NCI-H1436 (cell line): ENCODE measurements around the gene PALD1.

Experiments
- DNase-seq: peaks from one replicate; lab custom pipeline; 2025; lab: John Stamatoyannopoulos, UW

PALD1 gene

DNA sequence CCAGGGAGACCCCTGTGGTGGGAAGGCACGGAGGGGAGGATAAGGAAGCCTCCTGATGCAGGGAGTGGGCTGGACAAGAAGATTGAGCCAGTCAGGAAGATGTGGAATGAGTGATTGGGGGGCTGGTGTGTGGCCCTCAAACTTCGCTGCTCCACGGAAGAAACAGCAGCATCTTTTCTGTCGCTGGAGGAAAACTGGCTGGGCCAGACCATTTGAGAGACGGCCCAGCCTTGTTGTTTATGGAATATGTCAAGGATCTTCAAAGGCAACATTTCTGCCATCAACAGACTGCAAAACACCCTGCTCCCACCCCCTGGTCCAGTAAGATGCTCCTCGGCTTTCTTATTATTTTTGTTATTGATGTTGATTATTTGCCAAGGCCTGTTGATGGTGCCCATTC, 29.4 kb downstream of the PALD1 start:
- no peak for DNase-seq

DNA sequence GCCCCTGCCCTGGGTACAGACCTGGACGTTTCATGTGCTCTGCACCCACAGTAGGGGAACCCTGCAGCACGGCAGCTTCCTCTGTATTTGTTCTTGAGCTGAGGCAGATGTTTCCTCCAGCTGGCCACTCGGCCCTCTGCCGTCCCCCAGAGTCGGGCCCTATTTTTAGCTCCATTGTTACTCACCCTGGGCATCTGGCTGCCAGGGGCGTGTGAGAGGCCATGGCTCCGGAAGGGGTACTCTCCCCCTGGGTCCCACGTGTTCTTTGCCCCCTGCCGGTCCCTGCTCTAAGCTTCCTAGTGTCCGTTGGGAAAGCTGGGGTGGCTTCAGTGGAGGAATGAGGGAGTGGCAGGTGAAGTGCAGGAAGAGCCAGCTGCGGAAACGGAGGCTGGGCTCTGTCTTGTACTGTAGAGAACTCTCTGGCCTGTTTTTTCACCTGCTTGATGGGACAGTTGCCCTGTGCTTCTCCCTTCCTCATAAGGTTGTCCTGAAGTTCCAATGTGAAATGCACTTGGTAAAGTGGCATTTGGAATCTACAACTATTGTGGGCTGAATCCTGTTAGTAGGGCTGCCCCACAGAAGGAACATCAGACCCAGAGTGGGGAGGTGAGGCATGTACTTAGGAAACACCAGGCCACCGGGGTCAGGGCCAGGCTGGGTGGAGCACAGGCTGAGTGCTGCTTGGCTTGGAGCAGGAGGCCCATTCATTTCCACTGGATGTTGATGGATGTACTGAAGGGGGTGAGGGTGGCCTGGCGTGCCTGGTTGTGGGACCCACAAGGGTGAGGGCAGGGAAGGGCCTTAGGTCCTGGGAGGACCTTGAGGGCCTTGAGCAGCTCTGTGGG, 30.6 kb downstream of the PALD1 start:
- no peak for DNase-seq

DNA sequence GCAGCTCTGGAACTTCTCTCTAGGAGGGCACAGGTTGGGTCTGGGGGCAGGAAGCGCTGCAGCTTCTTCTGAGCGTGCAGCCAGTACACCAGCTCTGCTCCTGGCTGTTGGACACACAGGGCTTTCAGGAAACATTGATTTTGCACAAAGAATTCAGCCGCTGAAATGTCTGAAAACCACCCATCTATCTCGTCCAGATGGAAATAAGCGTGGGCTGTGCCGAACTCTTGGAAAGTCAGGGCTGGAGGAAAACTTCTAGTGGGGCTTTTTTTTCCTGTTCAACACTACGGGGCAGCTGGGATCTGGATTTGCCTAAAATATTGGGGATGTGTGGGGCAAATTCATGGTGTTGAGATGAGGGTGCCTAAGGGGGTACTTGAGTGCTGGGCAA, 31.2 kb downstream of the PALD1 start:
- DNase-seq, result no peak

DNA sequence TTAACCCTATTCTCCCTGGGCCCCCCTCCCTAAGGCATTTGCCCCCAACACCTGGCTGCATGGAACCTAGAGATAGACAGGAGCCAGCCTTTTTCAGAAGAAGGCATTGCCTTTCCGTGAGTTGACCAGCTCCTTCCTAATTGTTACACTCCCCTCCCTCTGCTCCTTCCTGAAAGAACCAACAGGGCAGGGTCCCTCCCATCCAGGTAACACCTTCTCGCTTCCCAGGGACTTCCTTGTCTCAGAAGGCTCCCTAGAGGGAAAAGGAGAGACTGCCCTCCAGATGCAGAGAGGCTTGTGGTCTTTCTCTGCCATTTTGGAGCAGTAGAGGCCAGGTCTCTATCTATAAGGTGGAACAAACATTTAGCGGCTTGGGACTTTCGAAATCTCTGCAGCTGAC, 31.9 kb downstream of the PALD1 start:
- no peak for DNase-seq

DNA sequence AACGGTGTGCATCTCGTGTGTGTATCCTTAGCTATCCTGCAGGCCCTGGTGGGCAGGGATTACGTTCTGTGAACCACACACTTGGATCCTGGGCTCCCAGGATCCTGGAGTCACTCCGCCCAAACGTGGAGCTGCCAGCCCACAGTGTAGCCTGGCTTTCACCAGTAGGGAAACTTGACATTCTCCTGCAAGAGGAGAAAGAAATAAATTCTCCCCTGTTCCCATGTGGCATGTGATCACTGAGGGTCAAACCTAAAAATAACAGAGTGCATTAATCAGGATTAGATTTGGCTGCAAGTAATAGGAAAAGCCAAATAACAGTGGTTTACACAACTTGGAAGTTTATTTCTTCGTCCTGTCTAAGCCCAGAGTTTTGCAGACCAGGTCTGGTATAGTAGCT, 32.3 kb downstream of the PALD1 start:
- no peak for DNase-seq

DNA sequence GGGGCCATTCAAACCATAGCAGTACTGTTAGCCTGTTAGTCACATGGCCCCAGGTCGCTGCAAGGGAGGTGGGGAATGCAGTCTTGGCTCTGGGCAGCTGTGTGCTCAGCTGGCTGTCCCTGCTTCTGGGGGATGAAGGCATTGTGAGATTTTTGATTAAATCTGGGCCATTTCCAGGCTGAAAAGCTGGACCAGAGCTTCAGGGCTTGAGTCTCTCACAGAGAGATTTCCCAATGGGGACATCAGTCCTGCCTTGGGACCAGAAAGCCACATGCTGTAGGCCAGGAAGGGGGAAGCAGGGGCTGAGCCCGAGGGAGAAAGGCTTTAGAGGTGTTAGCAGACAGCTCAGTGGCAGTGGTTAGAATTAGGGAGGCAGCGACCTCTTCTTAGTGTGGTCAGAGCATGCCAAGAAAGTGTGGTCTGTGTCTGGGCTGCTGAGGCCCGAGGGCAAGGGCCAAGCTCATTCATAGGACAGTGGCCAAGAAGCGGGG, 33.6 kb downstream of the PALD1 start:
- DNase-seq, result no peak

DNA sequence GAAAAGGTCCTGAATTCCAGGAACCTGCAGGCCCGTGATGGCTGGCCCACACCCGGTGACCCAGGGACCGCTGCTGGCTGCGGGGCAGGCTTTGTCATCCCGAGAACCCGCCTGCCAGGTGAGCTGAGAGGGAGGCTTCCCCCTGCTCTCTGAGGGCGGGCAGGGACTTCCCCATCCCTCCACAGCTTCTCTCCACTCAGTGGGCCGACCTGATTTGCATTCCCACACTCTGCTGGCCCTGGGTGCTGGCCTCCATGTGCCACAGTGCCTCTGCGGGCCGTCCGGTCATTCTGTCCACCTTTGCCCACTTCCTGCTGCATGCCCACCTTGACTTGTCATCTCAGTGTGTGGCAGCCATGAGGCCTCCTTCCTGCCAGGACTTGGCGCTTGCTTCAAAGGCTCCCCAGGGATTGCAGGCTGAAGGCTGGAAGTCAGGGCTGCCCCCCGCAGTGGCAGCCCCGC, 35.3 kb downstream of the PALD1 start:
- DNase-seq, result peak; percentile 1

DNA sequence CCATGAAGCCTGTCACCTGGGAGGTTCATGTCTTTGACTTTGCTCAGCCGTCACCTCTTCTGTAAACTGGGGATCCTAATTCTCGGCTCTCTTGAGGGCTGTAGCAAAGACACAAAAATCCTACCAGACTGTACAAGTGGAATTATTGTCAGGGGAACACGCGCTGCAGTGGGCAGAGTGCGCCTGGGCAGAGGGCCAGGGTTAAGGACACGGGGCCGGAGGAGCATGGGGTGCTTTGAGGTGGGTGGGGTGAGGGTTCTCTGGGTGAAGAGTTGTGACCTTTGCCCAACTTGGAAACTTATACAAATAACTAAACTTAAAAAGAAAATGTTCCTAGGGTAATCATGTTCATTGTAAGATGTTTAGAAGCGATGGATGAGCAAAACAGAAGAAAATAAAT, 36.0 kb downstream of the PALD1 start:
- DNase-seq, result no peak

DNA sequence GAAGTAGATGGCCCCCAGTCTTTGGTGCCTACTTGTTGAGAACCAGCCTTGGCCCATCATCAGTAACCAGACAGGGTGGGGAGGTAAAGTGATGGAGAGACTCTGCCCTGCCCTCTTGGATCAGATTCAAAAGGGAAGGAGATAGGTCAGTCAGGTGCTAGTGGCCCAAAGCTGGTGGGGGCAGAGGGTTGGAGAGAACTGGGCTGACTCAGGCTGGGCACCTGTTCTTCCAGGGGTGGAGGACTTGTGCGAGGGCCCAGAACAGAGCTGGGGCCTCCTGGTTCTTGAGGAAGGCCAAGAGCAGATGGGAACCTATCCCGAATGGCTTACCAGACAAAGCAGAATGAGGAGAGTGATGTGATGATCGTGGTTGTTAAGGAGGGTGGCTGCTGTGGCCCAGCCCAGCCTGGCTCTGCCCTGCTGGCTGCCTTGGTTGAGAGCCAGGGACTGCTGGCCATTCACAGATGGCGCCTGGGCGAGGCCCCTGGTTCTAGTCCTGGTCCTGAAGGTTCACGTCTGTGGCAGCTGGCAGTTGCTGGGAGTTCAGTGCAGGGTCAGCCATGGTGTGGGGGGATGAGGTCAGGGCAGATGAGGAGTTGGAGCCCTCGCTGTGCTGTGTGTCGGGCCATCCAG, 36.6 kb downstream of the PALD1 start:
- no peak for DNase-seq

DNA sequence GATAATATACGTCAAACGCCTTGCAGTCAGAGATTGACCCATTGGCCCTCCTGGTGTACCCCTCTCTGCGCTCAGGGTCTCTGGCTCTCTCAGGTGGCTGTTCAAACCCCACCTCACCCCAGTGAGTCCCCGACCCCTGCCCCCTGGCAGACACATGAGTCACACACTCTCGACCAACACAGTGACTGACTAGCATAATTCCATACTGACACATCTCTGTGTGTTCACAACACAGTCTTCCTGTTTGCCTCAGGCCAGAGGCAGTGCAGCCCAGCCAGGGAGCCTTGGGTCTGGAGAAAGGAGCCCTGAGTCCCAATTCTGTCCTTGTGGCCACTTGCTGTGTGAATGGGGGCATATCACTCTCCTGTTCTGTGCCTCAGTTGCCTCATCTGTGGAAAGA, 40.1 kb downstream of the PALD1 start:
- no peak for DNase-seq

DNA sequence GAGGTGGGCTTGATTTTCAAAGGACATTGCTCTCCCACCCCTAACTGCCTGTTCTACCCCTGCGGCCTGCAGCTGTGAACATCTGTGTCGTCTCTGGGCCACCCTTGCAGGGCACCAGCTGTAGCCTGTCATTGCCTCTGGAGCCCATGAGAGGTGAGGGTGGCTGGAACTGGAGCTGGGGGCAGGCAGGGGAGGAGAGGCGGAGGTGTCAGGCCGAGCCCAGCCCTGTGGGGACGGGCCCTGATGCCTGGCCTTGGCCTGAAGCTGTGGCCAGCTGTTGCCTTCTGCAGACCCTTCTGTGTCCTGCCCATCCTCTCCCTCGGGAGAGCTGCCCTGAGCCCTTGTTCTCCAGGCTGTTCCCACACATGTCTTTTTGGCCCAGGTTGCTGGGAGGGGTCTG, 44.5 kb downstream of the PALD1 start:
- no peak for DNase-seq

DNA sequence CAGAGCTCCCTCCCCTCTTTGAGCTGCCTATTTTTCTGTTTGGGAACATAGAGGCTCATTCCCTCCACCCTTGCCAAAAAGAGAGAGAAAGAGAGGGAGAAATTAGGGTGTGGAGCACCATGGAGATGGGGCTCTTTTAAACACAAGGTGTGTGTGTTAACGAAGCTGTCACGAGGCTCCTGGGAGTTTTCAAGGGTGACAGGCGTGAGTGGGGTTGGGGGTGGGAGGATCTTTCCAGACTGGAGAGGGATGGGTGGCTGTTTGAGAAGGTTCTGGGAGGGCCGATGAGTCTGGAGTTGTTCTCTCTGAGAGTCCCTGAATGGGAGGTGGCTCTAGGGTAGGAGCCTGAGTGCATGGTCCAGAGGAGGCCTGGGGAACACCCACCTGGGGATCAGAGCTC, 45.0 kb downstream of the PALD1 start:
- no peak for DNase-seq

DNA sequence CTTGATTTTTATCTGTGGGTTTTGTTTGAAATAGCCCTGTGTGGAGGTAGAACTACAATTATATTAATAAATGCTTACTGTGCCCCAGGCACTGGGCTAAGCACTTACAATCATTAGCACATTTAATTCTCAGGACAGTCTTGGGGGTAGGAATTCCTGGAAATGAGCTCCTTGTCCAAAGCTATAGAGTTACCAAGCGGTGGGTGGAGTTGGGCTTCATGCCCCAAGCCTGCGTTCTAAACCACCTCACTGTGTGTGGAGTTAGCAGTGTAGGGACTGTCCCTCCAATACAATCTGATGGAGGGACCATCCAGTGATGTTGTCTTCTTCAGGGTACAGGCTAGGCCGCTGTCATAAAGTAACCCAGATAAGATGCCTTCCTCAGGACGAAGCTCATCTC, 49.7 kb downstream of the PALD1 start:
- no peak for DNase-seq

DNA sequence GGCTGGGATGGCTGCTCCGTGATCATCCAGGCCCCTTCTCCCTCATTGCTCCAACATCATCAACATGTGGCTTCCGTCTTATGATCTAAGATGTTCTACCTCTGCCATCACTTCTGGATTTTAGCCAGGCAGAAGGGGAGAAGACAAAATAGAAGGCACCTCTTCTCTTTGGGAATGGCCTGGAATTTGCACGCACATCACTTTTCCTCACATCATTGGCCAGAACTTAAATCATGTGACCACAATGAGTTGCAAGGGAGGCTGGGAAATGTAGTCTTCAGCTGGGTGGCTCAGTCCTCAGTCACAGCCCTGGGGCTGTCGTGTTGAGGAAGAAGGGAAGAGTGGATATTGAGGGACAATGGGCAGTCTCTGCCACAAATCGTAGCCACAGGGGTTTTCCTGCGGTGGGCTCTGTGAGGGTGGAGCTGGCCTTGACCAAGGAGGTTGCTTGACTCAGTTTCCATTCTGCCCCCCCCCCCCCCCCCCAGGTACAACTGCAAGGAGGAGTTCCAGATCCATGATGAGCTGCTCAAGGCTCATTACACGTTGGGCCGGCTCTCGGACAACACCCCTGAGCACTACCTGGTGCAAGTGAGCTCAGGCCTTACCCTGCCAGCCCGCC, 50.3 kb downstream of the PALD1 start:
- no peak for DNase-seq

DNA sequence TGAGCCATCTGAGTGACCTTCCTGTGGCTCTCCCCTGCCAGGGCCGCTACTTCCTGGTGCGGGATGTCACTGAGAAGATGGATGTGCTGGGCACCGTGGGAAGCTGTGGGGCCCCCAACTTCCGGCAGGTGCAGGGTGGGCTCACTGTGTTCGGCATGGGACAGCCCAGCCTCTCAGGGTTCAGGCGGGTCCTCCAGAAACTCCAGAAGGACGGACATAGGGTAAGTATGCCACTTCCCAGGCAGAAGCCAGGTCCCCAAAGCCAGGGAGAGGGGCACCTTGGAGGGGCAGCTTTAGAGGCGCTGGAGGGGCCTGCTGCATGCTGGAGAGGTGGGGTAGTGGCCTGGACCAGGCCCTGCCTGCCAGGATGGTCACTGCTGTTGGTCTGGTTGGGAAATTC, 51.3 kb downstream of the PALD1 start:
- no peak for DNase-seq

DNA sequence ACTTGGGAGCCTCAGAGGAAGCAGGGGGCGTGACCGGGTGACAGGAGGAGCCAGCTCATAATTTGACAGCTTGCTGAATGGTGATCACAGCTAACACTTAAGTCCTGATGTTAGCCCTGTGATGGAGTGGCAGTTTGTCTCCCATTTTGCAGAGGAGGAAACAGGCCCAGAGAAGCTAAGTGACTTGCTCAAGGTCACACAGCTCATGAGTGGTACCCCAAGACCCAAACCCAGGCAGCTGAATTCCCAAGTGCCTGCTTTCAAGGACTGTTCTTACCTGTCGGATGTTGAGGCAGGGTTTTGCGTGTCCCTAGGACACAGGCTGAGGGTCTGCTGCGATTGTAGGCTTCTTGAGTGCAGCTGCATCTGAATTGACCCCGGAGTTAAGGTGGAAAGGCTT, 51.7 kb downstream of the PALD1 start:
- no peak for DNase-seq

DNA sequence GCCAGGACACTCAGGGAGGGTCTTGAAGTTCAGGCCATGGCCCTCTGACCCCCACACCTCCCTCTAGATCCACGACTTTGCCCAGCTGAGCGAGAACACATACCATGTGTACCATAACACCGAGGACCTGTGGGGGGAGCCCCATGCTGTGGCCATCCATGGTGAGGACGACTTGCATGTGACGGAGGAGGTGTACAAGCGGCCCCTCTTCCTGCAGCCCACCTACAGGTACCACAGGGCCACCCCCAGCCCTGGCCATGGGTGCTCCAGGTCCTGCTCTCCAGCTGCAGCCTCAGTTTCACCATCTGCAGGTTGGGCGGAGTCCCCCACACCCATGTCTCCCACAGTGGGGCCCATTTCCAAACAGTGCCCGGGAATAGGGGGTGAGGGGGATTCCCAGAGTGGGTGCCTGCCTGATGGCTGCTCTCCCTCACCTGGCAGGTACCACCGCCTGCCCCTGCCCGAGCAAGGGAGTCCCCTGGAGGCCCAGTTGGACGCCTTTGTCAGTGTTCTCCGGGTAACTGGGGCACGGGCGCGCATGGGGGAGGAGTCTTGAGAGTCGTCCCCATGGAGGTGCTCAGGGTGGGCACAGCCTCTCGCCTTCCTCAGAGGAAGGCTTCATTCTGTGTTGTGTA, 54.1 kb downstream of the PALD1 start:
- no peak for DNase-seq

DNA sequence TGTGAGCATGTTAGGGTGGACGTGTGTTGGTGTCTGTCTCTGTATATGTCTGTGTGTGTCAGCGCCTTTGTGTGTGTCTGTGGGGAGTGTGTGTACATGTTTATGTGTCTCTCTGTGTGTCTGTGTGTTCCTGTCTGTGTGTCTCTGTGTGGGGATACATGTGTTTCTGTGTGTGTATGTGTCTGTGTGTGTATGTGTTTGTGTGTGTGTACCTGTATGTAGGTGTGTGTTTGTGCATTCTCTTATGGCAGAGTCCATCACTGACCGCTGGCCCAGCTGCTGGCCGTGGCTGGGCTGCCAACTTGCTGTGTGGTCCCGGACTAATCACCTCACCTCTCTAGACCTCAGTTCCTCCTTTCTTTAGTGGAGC, 54.6 kb downstream of the PALD1 start:
- no peak for DNase-seq

DNA sequence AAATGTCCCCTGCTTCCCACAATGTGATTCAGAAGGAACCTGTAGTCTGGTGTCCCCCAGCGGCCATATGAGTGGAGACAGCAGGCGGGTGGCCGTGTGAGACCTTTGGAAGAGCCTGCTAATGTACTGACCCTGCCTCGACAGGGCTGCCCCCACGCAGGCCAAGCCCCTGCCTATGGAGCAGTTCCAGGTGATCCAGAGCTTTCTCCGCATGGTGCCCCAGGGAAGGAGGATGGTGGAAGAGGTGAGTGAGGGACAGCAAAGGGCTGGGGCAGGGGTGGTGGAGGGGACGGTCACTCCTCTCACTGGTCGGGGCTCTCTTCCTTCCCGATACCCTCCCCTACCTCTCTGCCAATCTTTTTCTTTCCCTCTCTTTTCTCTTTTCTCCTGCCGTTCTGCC, 55.7 kb downstream of the PALD1 start:
- DNase-seq, result no peak

DNA sequence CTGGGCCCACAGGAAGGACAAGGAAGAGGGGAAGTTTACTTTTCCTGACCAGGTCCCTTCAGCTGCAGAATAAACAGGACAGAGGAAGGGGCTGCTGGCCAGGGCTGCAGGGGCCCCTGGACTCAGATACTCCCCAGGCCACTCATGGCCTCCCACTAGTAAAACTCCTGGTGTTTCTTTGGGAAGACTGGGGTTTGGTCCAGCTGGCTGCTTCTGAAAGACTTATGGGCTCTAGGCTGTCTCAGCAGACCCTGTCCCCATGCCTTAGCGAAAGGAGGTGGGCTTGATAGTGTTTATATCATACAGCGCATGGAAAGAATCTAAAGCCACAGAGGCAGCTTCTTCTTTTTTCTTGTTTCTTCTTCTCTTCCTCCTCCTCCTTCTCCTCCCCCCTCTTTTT, 56.4 kb downstream of the PALD1 start:
- DNase-seq, result no peak

DNA sequence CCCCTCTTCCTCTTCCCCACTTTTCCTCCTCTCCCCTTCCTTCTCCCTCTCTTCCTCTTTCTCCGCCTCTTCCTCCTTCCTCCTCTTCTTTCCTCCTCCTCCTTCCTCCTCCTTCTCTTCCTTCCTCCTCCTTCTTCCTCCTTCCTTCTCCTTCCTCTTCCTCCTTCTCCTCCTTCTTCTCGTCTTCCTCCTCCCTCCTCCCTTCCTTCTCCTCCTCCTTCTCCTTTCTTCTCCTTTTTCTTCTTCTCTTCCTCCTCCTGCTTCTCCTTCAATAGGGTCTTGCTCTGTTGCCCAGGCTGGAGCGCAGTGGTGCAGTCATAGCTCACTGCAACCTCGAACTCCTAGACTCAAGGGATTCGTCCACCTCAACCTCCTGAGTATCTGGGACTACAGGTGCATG, 56.9 kb downstream of the PALD1 start:
- DNase-seq, result no peak

DNA sequence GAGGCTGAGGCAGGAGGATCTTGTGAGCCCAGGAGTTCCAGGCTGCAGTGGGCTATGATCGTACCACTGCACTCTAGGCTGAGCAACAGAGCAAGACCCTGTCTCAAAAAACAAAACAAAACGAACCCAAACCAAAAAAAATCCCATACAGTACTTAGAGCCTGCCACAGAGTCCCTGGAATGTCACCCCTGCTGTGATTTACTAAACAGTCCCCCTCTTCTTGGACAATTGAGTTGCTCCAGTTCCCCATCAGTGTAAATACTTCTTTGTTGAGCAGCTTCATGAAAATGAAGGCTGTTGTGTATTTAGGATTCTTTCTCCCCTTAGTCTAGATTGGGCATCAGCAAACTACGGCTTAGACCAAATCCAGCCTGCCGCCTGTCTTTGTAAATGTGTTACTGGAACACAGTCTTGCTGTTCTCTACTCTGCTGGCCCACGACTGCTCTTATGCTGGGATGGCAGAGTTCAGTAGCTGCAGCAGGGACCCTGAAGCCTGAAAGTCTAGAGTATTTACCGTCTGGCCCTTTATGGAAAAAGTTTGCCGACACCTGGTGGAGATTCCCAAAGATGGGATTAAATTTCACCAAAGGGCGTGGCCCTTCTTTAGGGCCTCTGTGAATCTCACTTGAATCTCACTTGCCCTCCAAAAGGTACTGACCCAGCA, 57.8 kb downstream of the PALD1 start:
- DNase-seq, result no peak
